Body of pancreas (tissue), 4 donors: ENCODE data around the gene ZNF521.

Source experiments
- CTCF ChIP-seq, 7 experiments: fragments of 450-650 bp in 4 of 7; fragments of 200-600 bp in 3 of 7; sonication (generic) in 3 of 7; IDR thresholded peaks; one replicate each; pipeline ENCODE4 v1.5.1; 2016 to 2019; ENCODE audit warnings: antibody characterized with exemption in 7 of 7
- POLR2A ChIP-seq, 3 donors: fragments of 450-650 bp; IDR thresholded peaks; one replicate each; pipeline ENCODE4 v1.6.1; 2016; ENCODE audit warnings: antibody characterized with exemption in 3 of 3, mild to moderate bottlenecking in 2 of 3

GRCh38 chr18:25141399-25141798 lies 210.6 kb downstream of the ZNF521 start:
- TF ChIP-seq POLR2A (IDR thresholded peaks at IDR 0.05): no peak
- TF ChIP-seq CTCF (IDR thresholded peaks at IDR 0.05): no peak
